Muscle of back (tissue), 13 donors: ENCODE results near the gene GPATCH2. TPM values are rescaled to one million over a fixed set of nuclear protein-coding genes. Genes with fewer than 3 reads are reported as not detected.

Experiments used
- DNase-seq, 3 donors: peaks; one replicate each; pipeline versions ENCODE4 v3.0.0 to v3.0.0-alpha.2; 2013
- long read RNA-seq, 9 donors: transcript quantifications; one replicate each; lab custom pipeline, GENCODE V29; 2026
- polyA plus RNA-seq, 10 donors: library from polyadenylated mRNA; unstranded; fragments of 120-200 nt; gene quantifications; one replicate each; pipeline ENCODE4 v1.2.1, GENCODE V29; 2013; ENCODE audit not compliant: insufficient read length in 10 of 10

The GPATCH2 gene
- polyA plus RNA-seq = 10 to 100 TPM; 10.5 to 16.8 (median 13.3) TPM
- long read RNA-seq, donor 1, partial matches to known transcripts = 0 of 1 reads
- long read RNA-seq, donor 1, other reads (novel, unspliced or antisense) = 0 of 1 reads
- long read RNA-seq, donor 2 = 0 reads
- long read RNA-seq, donor 3 = 0 reads
- long read RNA-seq, donor 4, full-length matches to known transcripts = 2 of 2 reads
- long read RNA-seq, donor 4, partial matches to known transcripts = 0 of 2 reads
- long read RNA-seq, donor 4, other reads (novel, unspliced or antisense) = 0 of 2 reads
- long read RNA-seq, donor 5, partial matches to known transcripts = 0 of 1 reads
- long read RNA-seq, donor 5, other reads (novel, unspliced or antisense) = 0 of 1 reads
- long read RNA-seq, donor 6 = 0 reads
- long read RNA-seq, donor 7, full-length matches to known transcripts = 2 of 2 reads
- long read RNA-seq, donor 7, partial matches to known transcripts = 0 of 2 reads
- long read RNA-seq, donor 7, other reads (novel, unspliced or antisense) = 0 of 2 reads
- long read RNA-seq, donor 8 = 0 reads
- long read RNA-seq, donor 9, partial matches to known transcripts = 0 of 1 reads
- long read RNA-seq, donor 9, other reads (novel, unspliced or antisense) = 0 of 1 reads

DNA sequence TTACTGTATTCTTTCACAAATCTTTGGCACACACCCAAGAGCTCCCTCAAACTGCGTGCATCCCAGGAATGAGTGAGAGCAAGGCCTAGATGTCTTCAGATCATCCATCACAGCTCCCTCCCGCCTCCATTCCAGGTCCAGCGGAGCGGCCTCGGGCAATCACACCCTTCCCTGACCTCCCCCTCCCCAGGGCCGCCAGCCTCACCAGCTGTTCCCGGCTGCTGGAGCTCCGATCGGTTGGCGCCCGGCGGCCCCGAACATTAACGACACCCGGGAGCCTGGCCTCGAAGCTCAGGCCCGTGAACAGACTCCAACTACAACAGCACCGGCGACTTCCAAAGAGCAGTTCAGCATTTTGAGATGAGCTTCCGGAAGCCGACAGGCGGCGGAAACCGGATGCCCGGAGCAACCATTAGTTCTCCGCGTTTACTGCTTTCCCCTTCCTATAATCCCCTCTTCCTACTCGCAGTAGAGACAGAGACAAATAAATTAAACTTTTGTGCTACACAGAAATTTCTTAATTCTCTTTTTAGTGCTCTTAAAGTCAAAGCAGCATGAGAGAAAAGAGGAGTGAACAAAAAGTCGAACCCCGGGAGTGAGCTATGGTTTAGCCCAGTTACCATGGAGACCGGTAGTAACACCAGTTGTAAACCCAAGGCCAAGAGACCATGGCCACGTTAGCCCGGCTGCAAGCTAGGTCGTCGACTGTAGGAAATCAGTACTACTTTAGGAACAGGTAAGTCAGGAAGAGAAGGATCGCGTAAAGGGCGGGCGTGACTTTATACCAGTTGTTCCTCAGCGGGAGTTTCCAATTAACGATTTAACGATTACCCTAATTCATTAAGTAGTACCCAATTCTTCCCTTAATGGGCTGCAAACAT lies at the start of gene GPATCH2, which contains the start of gene SPATA17:
GPATCH2 (minus strand) TSS at position 380 of the 881 bp plus-strand sequence; CDS start at position 261, 119 bp downstream.
SPATA17 (plus strand) TSS at position 634 of the 881 bp plus-strand sequence; CDS start at position 669, 35 bp downstream.
- DNase-seq = peak; percentile 94 to 97 (median 94)

- no peak for DNase-seq
Measured at GRCh38 chr1:217674028-217674729, 43.3 kb upstream of the GPATCH2 start.

GRCh38 chr1:217673387-217673786 lies 42.5 kb upstream of the GPATCH2 start:
- DNase-seq = no peak

- no peak for DNase-seq
Measured at GRCh38 chr1:217668351-217668940, 37.6 kb upstream of the GPATCH2 start.

- no peak for DNase-seq
Measured at GRCh38 chr1:217661407-217661806, 30.5 kb upstream of the GPATCH2 start.

- DNase-seq = peak in 2 of 3 donors; percentile 10 to 46
Measured at GRCh38 chr1:217660353-217661062, 29.6 kb upstream of the GPATCH2 start.

DNA sequence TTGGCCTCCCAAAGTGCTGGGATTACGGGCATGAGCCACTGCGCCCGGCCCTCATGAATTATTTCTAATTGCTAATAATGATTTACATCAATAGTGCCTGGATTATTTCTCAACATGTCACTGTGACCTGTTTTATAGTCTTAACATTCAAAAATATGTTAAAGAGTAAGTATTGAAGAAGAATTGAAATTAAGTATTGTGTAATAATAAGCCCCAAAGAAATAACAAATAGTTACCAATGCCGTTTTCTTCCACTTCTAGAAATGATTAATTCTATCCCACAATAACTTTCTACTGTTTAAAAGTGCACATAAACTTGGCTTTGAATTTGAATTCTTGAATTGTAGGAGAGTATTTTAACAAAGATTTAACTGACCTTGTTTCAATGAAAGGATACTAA lies 19.8 kb upstream of the GPATCH2 start:
- DNase-seq = no peak

DNA sequence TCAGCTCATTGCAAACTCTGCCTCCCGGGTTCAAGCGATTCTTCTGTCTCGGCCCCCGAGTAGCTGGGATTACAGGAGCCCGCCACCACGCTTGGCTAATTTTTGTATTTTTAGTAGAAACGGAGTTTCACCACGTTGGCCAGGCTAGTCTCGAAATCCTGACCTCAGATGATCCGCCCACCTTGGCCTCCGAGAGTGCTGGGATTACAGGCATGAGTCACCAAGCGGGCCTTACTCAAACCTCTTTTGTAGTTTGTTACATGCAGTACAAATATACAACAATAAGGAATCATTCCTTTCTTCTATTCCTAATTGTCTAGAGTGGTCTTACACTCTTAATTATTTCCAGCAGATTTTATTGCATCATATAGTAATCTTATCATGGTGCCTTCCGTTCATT lies 16.9 kb upstream of the GPATCH2 start:
- no peak for DNase-seq

- no peak for DNase-seq
Measured at GRCh38 chr1:217642455-217642854, 11.6 kb upstream of the GPATCH2 start.

- no peak for DNase-seq
Measured at GRCh38 chr1:217627431-217627830, 3.5 kb downstream of the GPATCH2 start.

- DNase-seq = no peak
Measured at GRCh38 chr1:217626321-217626720, 4.6 kb downstream of the GPATCH2 start.

DNA sequence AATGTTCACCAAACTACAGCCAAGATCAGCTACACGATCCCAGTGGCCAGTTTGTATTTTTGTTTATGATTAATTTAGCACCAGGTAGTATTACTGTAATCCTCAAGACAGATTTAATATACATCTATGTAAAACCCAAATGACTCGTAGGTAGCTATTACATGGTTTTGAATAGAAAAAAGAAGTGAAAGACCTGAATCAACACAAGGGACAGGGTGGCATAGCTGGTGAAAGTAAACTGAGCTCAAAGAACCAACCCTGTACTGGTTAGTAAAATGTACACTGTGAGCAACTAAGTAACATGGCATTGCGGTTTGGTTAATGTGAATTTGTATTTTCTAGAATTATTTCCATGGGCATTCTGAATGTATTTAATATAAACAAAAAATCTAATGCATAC lies 8.8 kb downstream of the GPATCH2 start:
- no peak for DNase-seq

DNA sequence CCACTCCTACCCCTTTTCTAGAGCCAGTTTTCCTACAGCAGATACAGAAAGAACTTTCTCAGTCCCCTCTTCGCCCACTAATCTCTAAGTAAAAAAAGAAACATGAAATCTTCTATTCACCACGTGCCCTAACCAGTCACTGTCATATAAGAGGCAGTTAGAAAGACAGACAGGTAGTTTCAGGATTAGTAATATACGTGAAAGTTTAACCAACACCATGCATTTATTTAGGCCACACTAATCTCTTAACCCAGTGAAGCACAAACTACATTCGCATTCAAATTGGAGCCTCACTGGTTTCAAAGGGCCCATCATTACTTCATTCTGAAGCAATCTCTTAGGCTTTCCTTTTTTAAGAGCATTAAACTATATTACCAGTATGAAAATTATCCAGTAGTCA lies 10.1 kb downstream of the GPATCH2 start:
- no peak for DNase-seq

DNA sequence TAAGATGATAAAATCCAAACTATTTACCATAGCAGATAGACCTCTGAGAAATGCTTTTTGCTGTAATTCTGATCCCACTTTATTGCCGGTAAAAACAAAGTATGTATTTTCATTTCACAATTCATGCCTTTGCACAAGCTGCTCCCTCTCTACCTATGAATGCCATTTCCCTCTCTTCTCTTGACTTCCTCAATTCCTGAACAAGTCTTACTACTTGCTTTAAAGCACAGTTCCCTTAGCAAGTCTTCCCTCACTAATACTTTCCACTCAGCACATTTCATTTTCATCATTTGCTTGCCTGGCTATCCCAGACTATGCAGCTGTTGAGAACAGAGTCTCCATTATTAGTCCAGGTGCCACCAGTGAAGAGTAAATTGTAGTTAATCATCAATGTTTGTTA lies 13.8 kb downstream of the GPATCH2 start:
- no peak for DNase-seq

DNA sequence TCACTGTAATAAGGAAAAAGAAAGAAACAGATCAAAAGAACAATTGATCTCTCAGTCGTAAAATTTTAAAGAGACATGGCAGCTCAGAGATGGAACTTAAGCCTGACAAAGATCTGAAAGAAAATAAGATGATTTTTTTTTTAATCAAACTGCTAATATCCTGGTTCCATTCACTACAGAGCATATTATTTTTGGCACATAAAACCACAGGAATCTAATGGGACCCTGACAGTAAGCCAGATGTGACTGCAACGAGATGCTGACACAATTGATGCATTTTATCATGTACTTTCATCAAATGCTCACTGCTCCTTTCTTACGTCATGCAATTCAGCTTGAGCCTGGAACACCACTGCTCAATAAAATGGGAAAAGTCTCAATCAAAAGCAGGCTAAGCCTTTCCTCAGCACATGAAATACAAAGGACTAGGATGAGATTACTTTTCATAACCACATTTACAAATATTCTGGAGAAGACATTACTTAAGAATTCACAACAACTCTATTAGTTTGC lies 16.6 kb downstream of the GPATCH2 start:
- DNase-seq = no peak

GRCh38 chr1:217605390-217605789 lies 25.5 kb downstream of the GPATCH2 start:
- DNase-seq = no peak

GRCh38 chr1:217602380-217602779 lies 28.5 kb downstream of the GPATCH2 start:
- no peak for DNase-seq

DNA sequence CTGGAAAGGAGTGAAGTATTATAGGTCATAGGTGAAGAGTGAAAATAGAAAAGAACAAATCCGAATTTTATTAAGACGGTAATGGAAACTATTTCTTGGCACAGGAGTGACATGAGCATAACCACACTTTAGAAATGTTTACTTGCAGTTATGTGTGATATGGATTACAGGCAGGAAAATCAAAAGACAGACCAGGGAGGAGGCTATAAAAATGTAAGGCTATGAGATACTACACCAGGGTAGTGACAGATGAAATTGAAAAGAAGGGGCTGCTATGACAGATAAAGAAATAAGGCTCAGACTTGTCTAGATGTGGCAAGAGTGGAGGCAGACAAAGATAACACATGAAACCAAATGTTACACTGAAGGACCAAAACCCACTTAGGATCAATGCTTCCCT lies 31.7 kb downstream of the GPATCH2 start:
- no peak for DNase-seq

- no peak for DNase-seq
Measured at GRCh38 chr1:217590598-217590997, 40.3 kb downstream of the GPATCH2 start.

DNA sequence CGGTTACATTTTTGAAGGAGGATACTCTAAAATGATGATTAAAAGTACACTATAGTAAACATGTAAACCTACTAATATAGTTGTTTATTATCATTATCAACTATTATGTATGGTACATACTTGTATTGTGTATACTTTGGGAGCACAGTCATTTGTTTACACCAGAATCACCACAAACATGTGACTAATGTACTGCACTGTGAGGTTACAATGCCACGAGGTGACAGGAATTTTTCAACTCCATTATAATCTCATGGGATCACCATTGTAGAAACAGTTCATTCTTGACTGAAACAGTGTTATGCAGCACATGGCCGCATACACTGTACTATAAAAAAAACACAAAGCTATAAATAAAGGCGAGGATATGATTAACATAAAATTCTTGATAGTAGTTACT lies 44.3 kb downstream of the GPATCH2 start:
- DNase-seq = no peak
